Heart left ventricle (tissue), 16 donors: ENCODE measurements around the gene DUSP7. TPM values are rescaled to one million over a fixed set of nuclear protein-coding genes. Genes with fewer than 3 reads are reported as not detected.

Experiments
- ATAC-seq, 4 donors: fragments of 200-7000 bp; cut with Tn5 transposase; one replicate each; pipeline ENCODE4 v1.9.1; 2020 to 2022; ENCODE audit warnings: moderate library complexity in 4 of 4, mild to moderate bottlenecking in 3 of 4, moderate number of reproducible peaks in 1 of 4
- DNase-seq, 5 donors: peaks; one replicate each; pipeline ENCODE4 v3.0.0-alpha.2; 2020
- H3K27ac ChIP-seq, 12 donors: fragments of 200-600 bp; sonication (generic) in 4 of 12; one replicate each; pipeline versions ENCODE4 v1.5.0 to v1.8.0; 2016 to 2022; ENCODE audit warnings: mild to moderate bottlenecking in 2 of 12
- H3K27me3 ChIP-seq, 9 donors: fragments of 200-600 bp; sonication (generic) in 2 of 9; one replicate each; pipeline versions ENCODE4 v1.5.1 to v1.8.0; 2016 to 2022; ENCODE audit warnings: mild to moderate bottlenecking in 3 of 9
- H3K36me3 ChIP-seq, 9 donors: fragments of 200-600 bp; sonication (generic) in 2 of 9; one replicate each; pipeline versions ENCODE4 v1.5.0 to v1.8.0; 2018 to 2022; ENCODE audit warnings: mild to moderate bottlenecking in 2 of 9
- H3K4me1 ChIP-seq, 12 donors: fragments of 200-600 bp; sonication (generic) in 4 of 12; one replicate each; pipeline versions ENCODE4 v1.5.0 to v1.8.0; 2016 to 2022; ENCODE audit warnings: mild to moderate bottlenecking in 3 of 12
- H3K4me3 ChIP-seq, 12 donors: fragments of 200-600 bp; sonication (generic) in 4 of 12; one replicate each; pipeline versions ENCODE4 v1.5.0 to v1.8.0; 2017 to 2022; ENCODE audit warnings: mild to moderate bottlenecking in 9 of 12, moderate library complexity in 4 of 12
- H3K9me3 ChIP-seq, 12 donors: fragments of 200-600 bp; sonication (generic) in 4 of 12; one replicate each; pipeline versions ENCODE4 v1.5.0 to v1.8.0; 2016 to 2022; ENCODE audit warnings: mild to moderate bottlenecking in 1 of 12
- CTCF ChIP-seq, 12 donors: fragments of 200-600 bp; sonication (generic) in 4 of 12; IDR thresholded peaks; one replicate each; pipeline versions ENCODE4 v1.5.0 to v1.8.0; 2018 to 2022; ENCODE audit warnings: antibody characterized with exemption in 12 of 12, mild to moderate bottlenecking in 5 of 12
- POLR2A ChIP-seq, 2 donors: fragments of 450-650 bp; IDR thresholded peaks; one replicate each; pipeline ENCODE4 v1.6.1; 2017; ENCODE audit warnings: antibody characterized with exemption in 2 of 2, mild to moderate bottlenecking in 2 of 2, moderate library complexity in 2 of 2
- WGBS, 4 donors: extraction: QIAGEN DNeasy Blood & Tissue Kit in 2 of 4; methylation state at CpG; one replicate each; pipeline versions ENCODE4 v1.1.5 to v1.1.7; 2013 to 2018; 5-methylcytosine and 5-hydroxymethylcytosine counted together
- intact Hi-C, 10 donors: fragments of 100-400 bp; cut with DNase I; formaldehyde crosslinking; loops; one replicate each; pipeline versions ENCODE4 v1.11.1 to v1.14.2; 2022
- polyA plus RNA-seq, 2 donors: library from polyadenylated mRNA; stranded (reverse); fragments of 200-250 nt; gene quantifications; one replicate each; pipeline ENCODE4 v1.2.3, GENCODE V29; 2013
- total RNA-seq, 9 donors: library from RNA; depleted of rRNA in 2 of 9; stranded (reverse); fragments of >200 nt in 2 of 9; fragmentation: NEBNext Ultra II Directional in 3 of 9; extraction: Animal tissue kit (Norgen Biotek cat#: 25700) in 3 of 9; gene quantifications; one replicate each; pipeline versions ENCODE4 v1.1.0 to v1.2.4, GENCODE V29; 2016 to 2023
- donor health status: ischemic (EF 13 %, LVEDD 7.1; RV severe dilation, severe dysfunction).
- donor health status: healthy with polysubstance abuse.
- donor health status: DM: no; HTN: yes; CAD: no.
- donor health status: DM: no; HTN: no; CAD: no.
- donor health status: ischemic (EF 25% LVEDD 6.9; RV normal size, moderate dysfunction).
- donor health status: ischemic (EF 25% LVEDD 5.7; RV mildly dilated, moderate dysfunction).
- donor health status: healthy.
- donor health status: DM: yes; HTN: yes; CAD: no.
- donor health status: ischemic (EF 35%, LVEDD 5.7; RV mildly dilated, moderate dysfunction).
- donor health status: nonischemic (EF 11% LVEDD 7.7; RV severe dilation, severe dysfunction).
- donor health status: DM: yes; HTN: yes; CAD: no.
- donor health status: PGD.
- donor health status: ischemic (EF 29% LVEDD 5.4; RV normal size, mild dysfunction).
- donor health status: nonischemic (EF 23%, LVEDD 6.1; RV moderate dilation, normal function).

Gene DUSP7
- total and polyA plus RNA-seq, 11 donors, result 9.2 to 33.2 (median 20.7) TPM

- Histone ChIP-seq H3K4me3 (no peak overlapping the region), H3K36me3 (peaks cover 0 to 4% (median 2%) of the 10 kb centered on the region in 9 donors), H3K4me1 (peaks cover 0 to 25% (median 18%) of the 10 kb centered on the region in 12 donors), H3K27ac (no peak overlapping the region), H3K9me3 (no peaks in the 10 kb centered on the region), H3K27me3 (no peaks in the 10 kb centered on the region)
- ATAC-seq (no peak), DNase-seq (no peak)
- intact Hi-C loops, result loop anchor here (2.0 to 10.0 kb wide), 9 partner anchors 122 to 345 kb away; partner anchors contain the start of gene GLYCTK (in 1 of the 10)
- TF ChIP-seq POLR2A (IDR thresholded peaks at IDR 0.05) (no peak), CTCF (IDR thresholded peaks at IDR 0.05) (no peak)
- WGBS, 4 donors, result 57 to 85% (median 83%) methylated on average over 2 of the region's 2 CpGs
Measured at GRCh38 chr3:51999846-52000245, 56.5 kb downstream of the DUSP7 start.

Other genes starting within 250 kb of the DUSP7 start
- not detected for gene IQCF2, start 195.0 kb downstream of the DUSP7 start, total RNA-seq
- gene IQCF2, start 195.0 kb downstream of the DUSP7 start, polyA plus RNA-seq, result not detected
- gene IQCF5, start 181.0 kb downstream of the DUSP7 start, total RNA-seq, result not detected
- not detected for gene IQCF5, start 181.0 kb downstream of the DUSP7 start, polyA plus RNA-seq
- gene IQCF1, start 153.2 kb downstream of the DUSP7 start, total RNA-seq, result not detected
- gene IQCF1, start 153.2 kb downstream of the DUSP7 start, polyA plus RNA-seq, result not detected
- 10 to 100 TPM in 5 of 9 donors, 1 to 10 TPM in 4; 6.1 to 14.7 (median 10.2) TPM for gene RRP9, start 114.7 kb downstream of the DUSP7 start, total RNA-seq
- 10 to 100 TPM; 12.4 to 30.8 TPM for gene RRP9, start 114.7 kb downstream of the DUSP7 start, polyA plus RNA-seq
- 10 to 100 TPM; 11.0 to 37.5 (median 14.5) TPM for gene PARP3, start 114.2 kb downstream of the DUSP7 start, total RNA-seq
- gene PARP3, start 114.2 kb downstream of the DUSP7 start, polyA plus RNA-seq, result 1 to 10 TPM; 7.0 to 9.1 TPM
- gene GPR62, start 101.2 kb downstream of the DUSP7 start, total RNA-seq, result under 1 TPM in 5 of 9 donors, not detected in 4; 0.13 to 0.27 (median 0.21) TPM
- under 1 TPM; 0.06 to 0.11 TPM for gene GPR62, start 101.2 kb downstream of the DUSP7 start, polyA plus RNA-seq
- 100 to 1,000 TPM in 2 of 9 donors, 10 to 100 TPM in 7; 55.4 to 149 (median 63.9) TPM for gene PCBP4, start 89.1 kb downstream of the DUSP7 start, total RNA-seq
- gene PCBP4, start 89.1 kb downstream of the DUSP7 start, polyA plus RNA-seq, result 100 to 1,000 TPM in 1 of 2 donors, 10 to 100 TPM in 1; 64.8 to 101 TPM
- 10 to 100 TPM in 7 of 9 donors, 1 to 10 TPM in 2; 8.7 to 22.2 (median 12.3) TPM for gene ABHD14B, start 82.5 kb downstream of the DUSP7 start, total RNA-seq
- gene ABHD14B, start 82.5 kb downstream of the DUSP7 start, polyA plus RNA-seq, result 10 to 100 TPM; 11.5 to 19.8 TPM
- gene ABHD14A, start 81.5 kb downstream of the DUSP7 start, total RNA-seq, result 10 to 100 TPM; 17.7 to 51.4 (median 22.1) TPM
- gene ABHD14A, start 81.5 kb downstream of the DUSP7 start, polyA plus RNA-seq, result 10 to 100 TPM; 21.7 to 70.3 TPM
- 10 to 100 TPM; 14.8 to 45.3 (median 27.7) TPM for gene ACY1, start 73.0 kb downstream of the DUSP7 start, total RNA-seq
- gene ACY1, start 73.0 kb downstream of the DUSP7 start, polyA plus RNA-seq, result 10 to 100 TPM; 18.3 to 21.2 TPM
- gene RPL29, start 60.7 kb downstream of the DUSP7 start, total RNA-seq, result 100 to 1,000 TPM; 515 to 986 (median 681) TPM
- gene RPL29, start 60.7 kb downstream of the DUSP7 start, polyA plus RNA-seq, result 1,000 to 10,000 TPM; 1,354 to 1,405 TPM
- gene POC1A, start 97.9 kb upstream of the DUSP7 start, total RNA-seq, result 1 to 10 TPM in 7 of 9 donors, under 1 TPM in 2; 0.66 to 5.2 (median 1.4) TPM
- 1 to 10 TPM in 1 of 2 donors, under 1 TPM in 1; 0.50 to 3.0 TPM for gene POC1A, start 97.9 kb upstream of the DUSP7 start, polyA plus RNA-seq
- gene ALAS1, start 141.6 kb upstream of the DUSP7 start, total RNA-seq, result 100 to 1,000 TPM in 8 of 9 donors, 10 to 100 TPM in 1; 77.9 to 213 (median 146) TPM
- 100 to 1,000 TPM; 107 to 132 TPM for gene ALAS1, start 141.6 kb upstream of the DUSP7 start, polyA plus RNA-seq
- gene TLR9, start 169.1 kb upstream of the DUSP7 start, total RNA-seq, result under 1 TPM in 8 of 9 donors, not detected in 1; 0.12 to 0.65 (median 0.29) TPM
- under 1 TPM; 0.04 to 0.23 TPM for gene TLR9, start 169.1 kb upstream of the DUSP7 start, polyA plus RNA-seq
- 100 to 1,000 TPM in 7 of 9 donors, 10 to 100 TPM in 2; 62.9 to 133 (median 117) TPM for gene TWF2, start 182.6 kb upstream of the DUSP7 start, total RNA-seq
- 100 to 1,000 TPM in 1 of 2 donors, 10 to 100 TPM in 1; 45.8 to 109 TPM for gene TWF2, start 182.6 kb upstream of the DUSP7 start, polyA plus RNA-seq
- 10 to 100 TPM in 2 of 9 donors, 1 to 10 TPM in 7; 5.7 to 30.2 (median 8.2) TPM for gene PPM1M, start 189.2 kb upstream of the DUSP7 start, total RNA-seq
- gene PPM1M, start 189.2 kb upstream of the DUSP7 start, polyA plus RNA-seq, result 1 to 10 TPM; 5.6 to 6.6 TPM
- gene WDR82, start 222.1 kb upstream of the DUSP7 start, total RNA-seq, result 10 to 100 TPM; 44.9 to 73.6 (median 61.2) TPM
- gene WDR82, start 222.1 kb upstream of the DUSP7 start, polyA plus RNA-seq, result 10 to 100 TPM; 24.7 to 69.2 TPM
- gene GLYCTK, start 231.3 kb upstream of the DUSP7 start, total RNA-seq, result 1 to 10 TPM; 2.6 to 8.4 (median 4.1) TPM
- 1 to 10 TPM; 4.7 to 6.4 TPM for gene GLYCTK, start 231.3 kb upstream of the DUSP7 start, polyA plus RNA-seq